HCT116 (cell line): ENCODE results near the gene GPC5. TPM values are rescaled to one million over a fixed set of nuclear protein-coding genes. Genes with fewer than 3 reads are reported as not detected.

Experiments used
- ATAC-seq: fragments of 200-7000 bp; cut with Tn5 transposase; 2 replicates; pipeline ENCODE4 v1.9.1; 2020; ENCODE audit warnings: mild to moderate bottlenecking, moderate library complexity
- BruUV-seq: library from RNA; stranded (reverse); fragments of 400-500 nt; replicated peaks from 2 replicates; lab custom pipeline; 2021; lab: Mats Ljungman, UMichigan
- CTCF ChIA-PET: fragments of 300-600 bp; sonication (Branson Sonifier 250); formaldehyde crosslinking; loops from one replicate; lab custom pipeline; 2021; ENCODE audit warnings: antibody characterized with exemption; lab: Charles Lee
- POLR2A ChIA-PET: fragments of 300-600, 350-600 bp; sonication (Branson Sonifier 250); formaldehyde crosslinking; loops from one replicate; lab custom pipeline; 2021; ENCODE audit warnings: antibody characterized with exemption; lab: Charles Lee
- RAD21 ChIA-PET, 2 experiments: fragments of 300-600 bp; sonication (Branson Sonifier 250); formaldehyde crosslinking; loops; one replicate each; lab custom pipeline; 2023; ENCODE audit warnings: low total read pairs in 2 of 2; ENCODE audit not compliant: uncharacterized antibody in 2 of 2, unreplicated experiment in 2 of 2, low non-redundant PET in 1 of 2; lab: Charles Lee
- DNase-seq: peaks from one replicate; pipeline ENCODE4 v3.0.0-alpha.2; 2010; ENCODE audit warnings: low read depth, low spot score
- H2AFZ ChIP-seq: fragments of 200-600 bp; shearing (Covaris generic), sonication (generic); 2 replicates; pipeline ENCODE4 v1.6.1; 2017; ENCODE audit warnings: low read depth, mixed run types, mixed read lengths, antibody characterized with exemption, low read length; ENCODE audit not compliant: poor library complexity, severe bottlenecking
- H3K27ac ChIP-seq: 2 replicates; pipeline ENCODE4 v1.5.1; 2012; ENCODE audit warnings: low read depth, low read length
- H3K27me3 ChIP-seq: fragments of 200-600 bp; sonication (generic); 2 replicates; pipeline ENCODE4 v1.6.1; 2016; ENCODE audit warnings: mixed run types, low read length, mixed read lengths; ENCODE audit not compliant: insufficient read depth
- H3K36me3 ChIP-seq, 2 experiments: fragments of 200-500 bp in 1 of 2; fragments of 200-600 bp in 1 of 2; sonication (Bioruptor generic) in 1 of 2; sonication (generic) in 1 of 2; 2 replicates each; pipeline versions ENCODE4 v1.5.1 to v1.6.1; 2014 to 2016; ENCODE audit warnings: low read length in 2 of 2, inconsistent platforms in 1 of 2, mixed read lengths in 1 of 2, mixed run types in 1 of 2; ENCODE audit not compliant: insufficient read depth in 2 of 2, control insufficient read depth in 1 of 2
- H3K4me1 ChIP-seq, 2 experiments: fragments of 200-600 bp in 1 of 2; sonication (generic) in 1 of 2; 2 replicates each; pipeline versions ENCODE4 v1.5.1 to v1.6.1; 2012 to 2017; ENCODE audit warnings: low read length in 2 of 2, inconsistent platforms in 1 of 2, mild to moderate bottlenecking in 1 of 2, mixed read lengths in 1 of 2, mixed run types in 1 of 2, moderate library complexity in 1 of 2; ENCODE audit not compliant: insufficient read depth in 2 of 2, control insufficient read depth in 1 of 2
- H3K4me2 ChIP-seq: fragments of 200-600 bp; sonication (generic); 2 replicates; pipeline ENCODE4 v1.6.1; 2017; ENCODE audit warnings: mixed run types, low read length, mixed read lengths
- H3K4me3 ChIP-seq, 2 experiments: fragments of 200-600 bp in 1 of 2; sonication (generic) in 1 of 2; replicated peaks in 1 of 2; 2 replicates each; pipeline ENCODE4 v1.5.1; 2011 to 2016; ENCODE audit warnings: low read length in 2 of 2, control low read depth in 1 of 2, low read depth in 1 of 2, mild to moderate bottlenecking in 1 of 2, mixed read lengths in 1 of 2, mixed run types in 1 of 2
- H3K79me2 ChIP-seq: fragments of 200-600 bp; sonication (generic); 2 replicates; pipeline ENCODE4 v1.6.1; 2017; ENCODE audit warnings: mild to moderate bottlenecking, mixed run types, low read length, moderate library complexity, mixed read lengths; ENCODE audit not compliant: insufficient read depth
- H3K9ac ChIP-seq: fragments of 200-600 bp; sonication (generic); 2 replicates; pipeline ENCODE4 v1.6.1; 2016; ENCODE audit warnings: low read length, mixed read lengths
- H3K9me2 ChIP-seq: fragments of 200-600 bp; sonication (generic), shearing (Covaris generic); 2 replicates; pipeline ENCODE4 v1.6.1; 2017; ENCODE audit warnings: mixed run types, mild to moderate bottlenecking, moderate library complexity; ENCODE audit not compliant: insufficient read depth
- H3K9me3 ChIP-seq, 2 experiments: fragments of 200-500 bp in 1 of 2; fragments of 200-600 bp in 1 of 2; sonication (Bioruptor generic) in 1 of 2; sonication (generic) in 1 of 2; 2 replicates each; pipeline ENCODE4 v1.6.1; 2014 to 2017; ENCODE audit warnings: low read length in 2 of 2, mixed read lengths in 2 of 2, inconsistent platforms in 1 of 2, low read depth in 1 of 2, mild to moderate bottlenecking in 1 of 2, mixed run types in 1 of 2, moderate library complexity in 1 of 2; ENCODE audit not compliant: control insufficient read depth in 1 of 2, insufficient read depth in 1 of 2
- H4K20me1 ChIP-seq: fragments of 200-600 bp; sonication (generic), shearing (Covaris generic); 2 replicates; pipeline ENCODE4 v1.6.1; 2017; ENCODE audit warnings: mixed run types, mild to moderate bottlenecking, moderate library complexity; ENCODE audit not compliant: insufficient read depth
- CBX3 ChIP-seq: IDR thresholded peaks from 2 replicates; pipeline ENCODE4 v1.6.1; 2012; ENCODE audit warnings: low read depth
- CTCF ChIP-seq, 3 experiments: fragments of 200-600 bp in 1 of 3; sonication (generic) in 1 of 3; IDR thresholded peaks in 2 of 3; conservative IDR thresholded peaks in 1 of 3; 2 replicates each; pipeline ENCODE4 v1.5.1; 2012 to 2017; ENCODE audit warnings: low read depth in 2 of 3, low read length in 2 of 3, antibody characterized with exemption in 1 of 3, borderline replicate concordance in 1 of 3, control low read depth in 1 of 3, mild to moderate bottlenecking in 1 of 3, mixed read lengths in 1 of 3, mixed run types in 1 of 3, moderate library complexity in 1 of 3; ENCODE audit not compliant: insufficient read depth in 1 of 3
- EGR1 ChIP-seq: IDR thresholded peaks from 2 replicates; pipeline ENCODE4 v1.6.1; 2012; ENCODE audit warnings: low read depth
- ELF1 ChIP-seq: IDR thresholded peaks from 2 replicates; pipeline ENCODE4 v1.6.1; 2012; ENCODE audit warnings: low read depth, borderline replicate concordance
- FOSL1 ChIP-seq: IDR thresholded peaks from 2 replicates; pipeline ENCODE4 v1.6.1; 2012; ENCODE audit warnings: low read depth
- JUND ChIP-seq: IDR thresholded peaks from 2 replicates; pipeline ENCODE4 v1.6.1; 2012
- POLR2A ChIP-seq: IDR thresholded peaks from 2 replicates; pipeline ENCODE4 v1.7.0; 2011; ENCODE audit warnings: borderline replicate concordance; ENCODE audit not compliant: insufficient read depth, insufficient read length; ENCODE audit errors: extremely low read depth
- POLR2AphosphoS5 ChIP-seq: IDR thresholded peaks from 2 replicates; pipeline ENCODE4 v1.6.1; 2011; ENCODE audit warnings: mild to moderate bottlenecking, low read depth, low read length, moderate library complexity
- RAD21 ChIP-seq: IDR thresholded peaks from 2 replicates; pipeline ENCODE4 v1.6.1; 2012; ENCODE audit warnings: low read depth, mild to moderate bottlenecking
- REST ChIP-seq: IDR thresholded peaks from 2 replicates; pipeline ENCODE4 v1.6.1; 2012; ENCODE audit warnings: low read depth
- SP1 ChIP-seq: IDR thresholded peaks from 2 replicates; pipeline ENCODE4 v1.6.1; 2012; ENCODE audit warnings: low read depth
- SRF ChIP-seq: IDR thresholded peaks from 2 replicates; pipeline ENCODE4 v1.6.1; 2012; ENCODE audit warnings: low read depth
- ZBTB33 ChIP-seq: IDR thresholded peaks from 2 replicates; pipeline ENCODE4 v1.6.1; 2011; ENCODE audit warnings: mild to moderate bottlenecking, low read length, moderate library complexity; ENCODE audit not compliant: insufficient replicate concordance; ENCODE audit errors: extremely low read depth
- intact Hi-C: fragments of 100-400 bp; cut with micrococcal nuclease; formaldehyde crosslinking; loops from 2 replicates; pipeline ENCODE4 v1.10.0; 2022
- total RNA-seq: library from RNA; stranded (reverse); gene quantifications from one replicate; pipeline ENCODE4 v1.2.1, GENCODE V29; 2021; ENCODE audit not compliant: unreplicated experiment

The GPC5 gene
- total RNA-seq, 1 experiment from 2014 or later, result not detected

GRCh38 chr13:91531646-91532045 lies 133.2 kb downstream of the GPC5 start:
- Histone ChIP-seq H3K9me2 (no peaks in the 10 kb centered on the region), H3K36me3 (no peaks in the 10 kb centered on the region), H3K27ac (no peak overlapping the region), H3K4me3 (no peak overlapping the region), H2AFZ (no peak overlapping the region), H3K9me3 (peaks cover 5 to 12% of the 10 kb centered on the region in 2 experiments; a peak in 2 of 4 replicates), H4K20me1 (no peaks in the 10 kb centered on the region), H3K79me2 (no peaks in the 10 kb centered on the region), H3K4me2 (no peak overlapping the region), H3K4me1 (no peaks in the 10 kb centered on the region), H3K9ac (no peak overlapping the region), H3K27me3 (no peaks in the 10 kb centered on the region)
- TF ChIP-seq SP1, result no peak
- TF ChIP-seq CTCF (IDR thresholded peaks at IDR 0.05 in 2 of 3, conservative IDR thresholded peaks at IDR 0.05 in 1 of 3; ENCODE audit: borderline replicate concordance in 1 of 3, insufficient read depth in 1 of 3, low read depth in 2 of 3, low read length in 2 of 3), result no peak
- CTCF ChIA-PET, result no interaction called here
- ATAC-seq, result no peak
- POLR2A ChIA-PET, result no interaction called here
- no peak for DNase-seq
- BruUV-seq, result no TSS peak
- RAD21 ChIA-PET, result no interaction called here
- intact Hi-C loops, result no loop called here

- no peak overlapping the region for H3K4me2 ChIP-seq
- ATAC-seq (no peak), DNase-seq (no peak)
- H3K27ac ChIP-seq, result no peak overlapping the region
- POLR2A ChIA-PET, result no interaction called here
- peaks cover 5 to 11% of the 10 kb centered on the region in 2 experiments; a peak in 2 of 4 replicates for H3K9me3 ChIP-seq
- no peaks in the 10 kb centered on the region for H3K27me3 ChIP-seq
- no peaks in the 10 kb centered on the region for H3K36me3 ChIP-seq
- no peak overlapping the region for H3K9ac ChIP-seq
- no TSS peak for BruUV-seq
- no peaks in the 10 kb centered on the region for H3K9me2 ChIP-seq
- CTCF ChIA-PET, result no interaction called here
- no peaks in the 10 kb centered on the region for H3K79me2 ChIP-seq
- intact Hi-C loops, result no loop called here
- no peak overlapping the region for H2AFZ ChIP-seq
- RAD21 ChIA-PET, result no interaction called here
- H3K4me1 ChIP-seq, result no peaks in the 10 kb centered on the region
- no peak overlapping the region for H3K4me3 ChIP-seq
- no peaks in the 10 kb centered on the region for H4K20me1 ChIP-seq
- TF ChIP-seq JUND, result no peak
- TF ChIP-seq SRF, result no peak
- no peak for TF ChIP-seq SP1
- TF ChIP-seq ZBTB33, result no peak
- no peak for TF ChIP-seq POLR2AphosphoS5
- TF ChIP-seq EGR1, result no peak
- no peak for TF ChIP-seq ELF1
- no peak for TF ChIP-seq RAD21
- no peak for TF ChIP-seq FOSL1
- TF ChIP-seq POLR2A, result no peak
- TF ChIP-seq CBX3, result no peak
- no peak for TF ChIP-seq REST
These were observed 134.9 kb downstream of the GPC5 start for GRCh38 chr13:91533354-91533753.
